H1 (cell line): ENCODE data around the gene SND1.
"Not testable (repeated sequence)": the region's sequence is repeated elsewhere in the genome, so short reads cannot be mapped to it uniquely, and the experiment has no call there.

Experiments
- BRCA1 ChIP-seq: IDR thresholded peaks from 2 replicates; pipeline ENCODE4 v1.6.1; 2012; ENCODE audit warnings: low read depth, low read length, improper control_type of control experiment
- CHD1 ChIP-seq: IDR thresholded peaks from 2 replicates; pipeline ENCODE4 v1.6.1; 2012; ENCODE audit warnings: low read depth, low read length, improper control_type of control experiment
- TAF1 ChIP-seq: IDR thresholded peaks from 2 replicates; pipeline ENCODE4 v1.6.1; 2011; ENCODE audit warnings: mild to moderate bottlenecking, low read depth, low read length
- TF ChIP-seq, protein P1 (sequence below), 3 experiments: IDR thresholded peaks; 1 replicate in 2 of 3; 2 replicates in 1 of 3; pipeline versions ENCODE4 v1.5.1 to v1.6.1; 2011; ENCODE audit warnings: low read length in 3 of 3, mild to moderate bottlenecking in 3 of 3, inconsistent platforms in 2 of 3, low read depth in 1 of 3, moderate library complexity in 1 of 3; ENCODE audit not compliant: insufficient read depth in 1 of 3; ENCODE audit errors: control extremely low read depth in 1 of 3

DNA sequence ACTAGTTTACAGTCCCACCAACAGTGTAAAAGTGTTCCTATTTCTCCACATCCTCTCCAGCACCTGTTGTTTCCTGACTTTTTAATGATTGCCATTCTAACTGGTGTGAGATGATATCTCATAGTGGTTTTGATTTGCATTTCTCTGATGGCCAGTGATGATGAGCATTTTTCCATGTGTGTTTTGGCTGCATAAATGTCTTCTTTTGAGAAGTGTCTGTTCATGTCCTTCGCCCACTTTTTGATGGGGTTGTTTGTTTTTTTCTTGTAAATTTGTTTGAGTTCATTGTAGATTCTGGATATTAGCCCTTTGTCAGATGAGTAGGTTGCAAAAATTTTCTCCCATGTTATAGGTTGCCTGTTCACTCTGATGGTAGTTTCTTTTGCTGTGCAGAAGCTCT lies 311.9 kb downstream of the SND1 start:
- not testable (repeated sequence) for TF ChIP-seq BRCA1, TAF1, CHD1
- TF ChIP-seq, protein P1, sequence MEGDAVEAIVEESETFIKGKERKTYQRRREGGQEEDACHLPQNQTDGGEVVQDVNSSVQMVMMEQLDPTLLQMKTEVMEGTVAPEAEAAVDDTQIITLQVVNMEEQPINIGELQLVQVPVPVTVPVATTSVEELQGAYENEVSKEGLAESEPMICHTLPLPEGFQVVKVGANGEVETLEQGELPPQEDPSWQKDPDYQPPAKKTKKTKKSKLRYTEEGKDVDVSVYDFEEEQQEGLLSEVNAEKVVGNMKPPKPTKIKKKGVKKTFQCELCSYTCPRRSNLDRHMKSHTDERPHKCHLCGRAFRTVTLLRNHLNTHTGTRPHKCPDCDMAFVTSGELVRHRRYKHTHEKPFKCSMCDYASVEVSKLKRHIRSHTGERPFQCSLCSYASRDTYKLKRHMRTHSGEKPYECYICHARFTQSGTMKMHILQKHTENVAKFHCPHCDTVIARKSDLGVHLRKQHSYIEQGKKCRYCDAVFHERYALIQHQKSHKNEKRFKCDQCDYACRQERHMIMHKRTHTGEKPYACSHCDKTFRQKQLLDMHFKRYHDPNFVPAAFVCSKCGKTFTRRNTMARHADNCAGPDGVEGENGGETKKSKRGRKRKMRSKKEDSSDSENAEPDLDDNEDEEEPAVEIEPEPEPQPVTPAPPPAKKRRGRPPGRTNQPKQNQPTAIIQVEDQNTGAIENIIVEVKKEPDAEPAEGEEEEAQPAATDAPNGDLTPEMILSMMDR (IDR thresholded peaks at IDR 0.05; ENCODE audit: control extremely low read depth in 1 of 3, insufficient read depth in 1 of 3, low read depth in 1 of 3, low read length in 3 of 3), result not testable (repeated sequence)
